MG63 (cell line): ENCODE measurements around the gene AMBN. TPM values are rescaled to one million over a fixed set of nuclear protein-coding genes. Genes with fewer than 3 reads are reported as not detected.

Source experiments
- DNase-seq: peaks from one replicate; pipeline ENCODE4 v3.0.0-alpha.2; 2020
- H3K27me3 ChIP-seq: fragments of 250-450 bp; sonication (Bioruptor Pico); 2 replicates; pipeline ENCODE4 v1.5.1; 2020; ENCODE audit warnings: mild to moderate bottlenecking, moderate library complexity
- H3K36me3 ChIP-seq: fragments of 250-450 bp; sonication (Bioruptor Pico); 2 replicates; pipeline ENCODE4 v1.5.1; 2020; ENCODE audit warnings: mild to moderate bottlenecking, moderate library complexity
- H3K4me3 ChIP-seq: fragments of 250-450 bp; sonication (Bioruptor Pico); 2 replicates; pipeline ENCODE4 v1.5.1; 2020; ENCODE audit warnings: mild to moderate bottlenecking, moderate library complexity
- H3K9me3 ChIP-seq: fragments of 250-450 bp; sonication (Bioruptor Pico); 2 replicates; pipeline ENCODE4 v1.5.1; 2020; ENCODE audit warnings: mild to moderate bottlenecking, moderate library complexity
- total RNA-seq: library from RNA; depleted of rRNA; stranded (reverse); fragments of >200 nt; shearing (Covaris generic); gene quantifications from 2 replicates; pipeline ENCODE4 v1.2.3, GENCODE V29; 2014; ENCODE audit warnings: low replicate concordance; rRNA removed

The AMBN gene, protein sequence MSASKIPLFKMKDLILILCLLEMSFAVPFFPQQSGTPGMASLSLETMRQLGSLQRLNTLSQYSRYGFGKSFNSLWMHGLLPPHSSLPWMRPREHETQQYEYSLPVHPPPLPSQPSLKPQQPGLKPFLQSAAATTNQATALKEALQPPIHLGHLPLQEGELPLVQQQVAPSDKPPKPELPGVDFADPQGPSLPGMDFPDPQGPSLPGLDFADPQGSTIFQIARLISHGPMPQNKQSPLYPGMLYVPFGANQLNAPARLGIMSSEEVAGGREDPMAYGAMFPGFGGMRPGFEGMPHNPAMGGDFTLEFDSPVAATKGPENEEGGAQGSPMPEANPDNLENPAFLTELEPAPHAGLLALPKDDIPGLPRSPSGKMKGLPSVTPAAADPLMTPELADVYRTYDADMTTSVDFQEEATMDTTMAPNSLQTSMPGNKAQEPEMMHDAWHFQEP
- not detected in 2 replicates for total RNA-seq

DNA sequence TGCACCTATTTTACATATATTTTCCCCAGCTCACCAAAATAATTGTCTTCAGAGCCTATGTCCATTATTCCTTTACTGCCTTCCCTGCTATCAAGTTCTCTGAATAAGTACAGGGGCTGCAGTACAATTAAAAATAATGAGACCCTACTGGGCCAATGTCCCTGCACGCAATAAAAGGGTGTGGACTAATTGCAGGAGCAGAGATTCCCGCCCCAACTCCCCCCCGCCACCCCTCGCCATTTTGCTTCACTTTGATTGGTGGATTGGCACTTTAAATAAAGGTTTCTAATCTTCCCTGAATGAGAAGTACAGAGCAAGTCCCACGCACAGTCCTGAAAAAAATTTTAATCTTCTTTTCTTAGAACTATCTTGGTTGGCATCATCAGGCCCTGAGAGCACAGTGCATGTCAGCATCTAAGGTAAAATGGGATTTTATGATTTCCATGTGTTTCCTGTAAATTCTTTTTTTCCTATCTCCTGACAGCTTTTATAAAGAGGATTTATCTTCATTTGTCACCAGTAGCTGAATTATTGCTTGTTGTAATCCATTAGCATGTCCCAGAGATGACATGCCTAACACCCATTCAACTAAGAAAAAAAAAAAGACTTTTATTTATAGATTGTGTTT lies at the start of gene AMBN:
TSS of gene AMBN (plus strand) at position 302 of the 628 bp plus-strand sequence. CDS start at position 405, 103 bp downstream.
- no peak for DNase-seq
- Histone ChIP-seq H3K27me3 (no peaks in the 10 kb centered on the region), H3K9me3 (no peaks in the 10 kb centered on the region), H3K36me3 (no peaks in the 10 kb centered on the region), H3K4me3 (no peak within 1 kb of the TSS)

DNA sequence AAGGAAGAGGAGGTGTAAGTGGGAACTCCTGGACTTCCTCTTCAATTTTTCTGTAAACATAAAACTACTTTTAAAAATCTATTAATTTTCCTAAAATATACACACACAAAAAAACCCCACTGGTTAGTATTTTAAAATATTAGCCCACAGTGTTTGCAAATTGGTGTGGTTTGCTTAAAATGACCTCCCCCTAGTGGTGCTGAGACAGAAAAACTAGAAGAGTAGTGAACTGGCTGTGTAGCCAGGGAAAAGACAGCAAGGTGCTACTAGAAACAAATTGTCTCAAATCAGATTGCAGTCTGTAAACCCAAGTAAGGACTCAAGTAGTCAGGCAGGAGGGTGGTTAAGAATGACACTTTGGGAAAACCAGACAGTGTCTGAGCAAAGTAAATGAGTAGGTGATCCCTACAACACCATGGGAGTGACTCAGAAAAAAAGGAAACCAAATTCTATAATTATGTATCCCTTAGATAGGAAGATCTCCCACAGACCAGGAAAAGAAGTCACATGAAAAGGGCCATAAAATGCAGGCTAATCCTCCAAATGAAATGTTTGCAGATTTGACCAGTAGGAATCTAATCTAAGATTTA lies 47.7 kb upstream of the AMBN start:
- DNase-seq = no peak
- Histone ChIP-seq H3K27me3 (no peaks in the 10 kb centered on the region), H3K36me3 (no peaks in the 10 kb centered on the region), H3K9me3 (no peaks in the 10 kb centered on the region), H3K4me3 (no peak overlapping the region)

DNA sequence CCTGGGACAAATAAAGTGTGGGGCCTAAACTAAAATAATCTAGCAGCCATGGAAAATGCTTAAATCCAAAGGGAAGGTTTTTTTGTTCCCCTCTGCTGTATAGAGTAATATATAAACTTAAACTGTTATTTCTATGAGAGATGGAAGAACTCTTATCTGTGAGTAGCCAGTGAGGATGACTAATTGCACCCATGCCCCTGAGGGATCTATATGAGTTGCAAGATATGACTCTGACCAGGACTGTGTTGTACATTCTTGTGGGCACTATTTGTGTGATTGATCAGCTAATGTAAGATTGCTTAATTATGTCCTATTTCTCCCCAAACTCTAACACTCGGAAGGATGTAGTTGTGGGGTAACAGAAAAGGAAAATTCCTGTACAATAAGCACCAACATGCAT lies 35.2 kb upstream of the AMBN start:
- H3K27me3 ChIP-seq = no peaks in the 10 kb centered on the region
- H3K36me3 ChIP-seq = no peaks in the 10 kb centered on the region
- no peak overlapping the region for H3K4me3 ChIP-seq
- no peak for DNase-seq
- H3K9me3 ChIP-seq = no peaks in the 10 kb centered on the region

DNA sequence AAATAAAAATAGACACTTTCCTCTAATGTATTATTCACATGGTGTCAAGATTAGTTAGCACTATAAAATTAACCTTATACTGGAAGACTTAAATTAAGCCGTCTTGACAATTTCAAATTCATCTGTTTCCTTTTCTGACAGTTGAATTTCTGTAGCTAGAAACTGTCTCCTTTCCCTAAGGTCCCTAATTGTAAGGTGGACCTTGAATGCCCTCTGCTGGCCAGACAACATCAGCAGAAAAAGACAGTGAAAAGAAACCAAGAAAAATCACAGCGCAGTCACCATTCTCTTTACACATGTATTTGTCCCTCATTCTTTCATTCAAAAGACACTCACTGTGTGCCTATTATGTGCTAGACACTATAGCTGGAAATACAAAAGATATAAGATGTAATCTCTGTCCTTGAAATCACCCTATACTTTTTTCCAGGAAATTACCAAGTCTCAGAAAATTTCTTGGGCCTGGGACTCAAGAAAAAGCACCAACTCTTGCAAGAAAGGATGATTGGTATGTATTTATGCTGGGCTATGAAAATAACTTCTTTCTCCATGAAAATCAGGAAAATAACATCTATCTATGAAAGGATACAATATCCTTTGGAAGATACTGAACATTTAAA lies 32.7 kb upstream of the AMBN start:
- peak; percentile 27 for DNase-seq
- Histone ChIP-seq H3K9me3 (no peaks in the 10 kb centered on the region), H3K4me3 (no peak overlapping the region), H3K36me3 (no peaks in the 10 kb centered on the region), H3K27me3 (no peaks in the 10 kb centered on the region)

DNA sequence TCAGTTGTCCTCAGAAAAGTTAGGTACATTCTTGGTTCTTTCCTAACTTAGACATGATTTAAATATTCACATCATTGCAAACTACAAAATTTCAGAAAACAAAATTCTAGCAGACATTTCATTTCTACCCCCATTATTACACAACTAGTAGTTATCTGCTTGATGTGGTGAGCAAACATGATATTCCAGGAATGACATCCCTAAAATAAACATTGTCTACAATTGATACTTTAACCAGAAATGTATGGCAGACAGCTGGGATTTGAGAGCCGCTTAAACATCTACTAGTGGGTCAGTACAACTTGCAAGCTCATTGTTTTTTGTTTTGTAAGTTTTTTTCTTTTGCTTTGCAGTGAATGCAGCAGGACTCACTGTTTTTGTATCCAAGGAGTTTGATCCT lies 32.1 kb upstream of the AMBN start:
- Histone ChIP-seq H3K4me3 (no peak overlapping the region), H3K9me3 (no peaks in the 10 kb centered on the region), H3K36me3 (no peaks in the 10 kb centered on the region), H3K27me3 (no peaks in the 10 kb centered on the region)
- no peak for DNase-seq

DNA sequence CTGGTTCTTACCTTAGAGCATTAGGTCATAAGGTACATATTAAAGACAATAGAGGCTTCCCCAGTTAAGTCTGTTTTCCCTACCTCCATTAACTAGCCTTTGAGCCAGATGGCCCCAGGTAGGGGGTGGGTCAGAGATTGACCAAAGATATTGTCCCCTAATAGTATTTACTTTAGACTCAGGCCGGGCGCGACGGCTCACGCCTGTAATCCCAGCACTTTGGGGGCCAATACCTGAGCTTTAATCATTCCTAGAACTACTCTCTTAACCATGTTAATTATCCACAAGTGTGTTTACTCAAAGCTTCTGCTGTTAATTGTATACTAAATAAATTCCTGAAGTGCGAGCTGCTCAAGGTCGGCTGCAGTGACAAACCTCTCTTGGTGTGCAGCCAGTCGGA lies 28.0 kb upstream of the AMBN start:
- H3K4me3 ChIP-seq = no peak overlapping the region
- no peaks in the 10 kb centered on the region for H3K36me3 ChIP-seq
- H3K9me3 ChIP-seq = no peaks in the 10 kb centered on the region
- H3K27me3 ChIP-seq = no peaks in the 10 kb centered on the region
- DNase-seq = no peak

DNA sequence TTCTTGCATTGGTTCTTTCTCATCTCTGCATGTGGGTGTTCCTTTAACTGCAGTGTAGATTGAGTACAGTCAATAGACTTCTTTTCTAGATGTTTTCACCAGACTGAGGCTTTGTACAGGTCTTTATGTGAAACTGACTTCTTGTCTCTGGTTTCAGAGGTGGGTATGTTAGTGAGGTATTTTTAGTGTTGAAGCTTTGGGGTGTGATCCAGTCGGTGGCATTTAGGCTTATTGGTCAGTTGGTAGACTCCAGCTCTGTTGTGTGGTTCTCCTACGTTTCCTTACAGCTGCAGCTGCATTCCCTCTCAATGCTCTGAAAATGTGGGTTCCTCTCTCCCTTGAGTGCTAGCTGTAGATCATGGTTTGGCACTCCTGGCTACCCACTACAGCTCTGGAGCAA lies 21.3 kb upstream of the AMBN start:
- no peaks in the 10 kb centered on the region for H3K27me3 ChIP-seq
- no peaks in the 10 kb centered on the region for H3K9me3 ChIP-seq
- no peak for DNase-seq
- H3K4me3 ChIP-seq = no peak overlapping the region
- no peaks in the 10 kb centered on the region for H3K36me3 ChIP-seq

DNA sequence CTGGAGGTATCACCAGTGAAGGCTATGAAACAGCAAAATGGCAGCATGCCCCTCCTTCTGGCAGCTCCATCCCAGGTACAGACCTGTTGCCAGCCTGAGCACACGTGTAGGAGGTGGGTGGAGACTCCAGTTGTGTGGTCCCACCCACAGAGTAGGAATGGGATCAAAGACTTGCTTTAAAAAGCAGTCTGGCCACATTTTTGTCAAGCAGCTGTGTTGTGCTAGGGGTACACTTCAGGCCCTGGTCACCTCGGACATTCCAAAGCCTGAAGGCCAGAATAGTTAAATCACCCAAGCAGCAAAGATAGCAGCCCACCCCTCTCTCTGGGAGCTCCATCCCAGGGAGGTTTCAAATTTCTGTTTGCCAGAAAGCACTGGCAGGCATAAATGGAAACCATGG lies 20.3 kb upstream of the AMBN start:
- no peak for DNase-seq
- Histone ChIP-seq H3K27me3 (no peaks in the 10 kb centered on the region), H3K4me3 (no peak overlapping the region), H3K9me3 (no peaks in the 10 kb centered on the region), H3K36me3 (no peaks in the 10 kb centered on the region)

DNA sequence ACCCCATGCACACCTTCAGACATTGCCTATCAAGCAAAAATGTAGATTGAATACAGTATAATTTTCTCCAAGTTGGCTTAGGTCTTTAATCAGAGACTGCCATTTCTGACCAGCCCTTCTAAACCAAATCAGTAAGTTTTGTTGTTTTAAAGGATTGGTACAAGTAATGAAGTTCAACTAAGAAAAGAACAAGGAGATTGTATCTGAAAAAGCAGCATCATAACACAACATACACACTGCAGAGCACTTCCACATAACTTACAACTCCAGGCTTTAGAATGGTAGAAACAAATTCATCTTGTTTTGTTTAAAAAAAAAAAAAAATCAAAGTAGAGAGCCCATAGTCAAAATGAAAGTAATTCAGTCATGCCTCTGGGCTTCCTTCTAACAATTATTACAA lies 16.1 kb upstream of the AMBN start:
- Histone ChIP-seq H3K4me3 (no peak overlapping the region), H3K36me3 (no peaks in the 10 kb centered on the region), H3K27me3 (no peaks in the 10 kb centered on the region), H3K9me3 (no peaks in the 10 kb centered on the region)
- DNase-seq = no peak

DNA sequence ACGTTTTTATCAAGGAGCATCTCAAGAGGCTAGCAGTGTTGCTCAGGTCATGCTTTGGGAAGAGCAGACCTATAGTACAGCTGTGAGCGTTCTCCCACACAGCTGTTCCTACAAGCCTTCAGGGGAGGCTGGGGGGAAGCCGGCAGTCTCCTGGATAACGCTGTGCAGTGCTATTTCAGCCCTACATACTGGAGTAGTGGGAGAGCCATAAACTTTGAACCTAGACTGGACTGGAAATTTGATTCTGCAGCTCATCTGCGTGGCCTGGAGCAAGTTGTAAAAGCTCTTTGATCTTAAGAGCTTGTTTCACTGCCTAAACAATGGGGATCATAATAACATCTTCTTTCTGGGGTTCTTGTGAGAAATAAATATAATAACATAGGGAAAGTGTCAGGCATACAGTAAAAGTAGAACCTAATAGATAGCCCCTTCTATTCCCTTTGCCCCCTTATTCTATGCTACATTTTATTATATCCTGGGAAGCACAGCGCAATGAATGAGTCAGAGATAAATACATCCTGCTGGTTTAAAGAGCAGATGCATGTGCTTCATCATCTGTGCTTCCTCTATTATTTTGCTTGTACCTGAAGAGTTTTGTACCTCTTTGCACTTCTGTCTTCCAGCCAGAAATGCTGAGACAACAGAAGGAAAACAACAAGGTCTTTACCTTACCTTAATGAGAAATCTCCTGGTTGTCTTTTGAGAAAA lies 14.7 kb upstream of the AMBN start:
- Histone ChIP-seq H3K4me3 (no peak overlapping the region), H3K27me3 (no peaks in the 10 kb centered on the region), H3K36me3 (no peaks in the 10 kb centered on the region), H3K9me3 (no peaks in the 10 kb centered on the region)
- DNase-seq = no peak

DNA sequence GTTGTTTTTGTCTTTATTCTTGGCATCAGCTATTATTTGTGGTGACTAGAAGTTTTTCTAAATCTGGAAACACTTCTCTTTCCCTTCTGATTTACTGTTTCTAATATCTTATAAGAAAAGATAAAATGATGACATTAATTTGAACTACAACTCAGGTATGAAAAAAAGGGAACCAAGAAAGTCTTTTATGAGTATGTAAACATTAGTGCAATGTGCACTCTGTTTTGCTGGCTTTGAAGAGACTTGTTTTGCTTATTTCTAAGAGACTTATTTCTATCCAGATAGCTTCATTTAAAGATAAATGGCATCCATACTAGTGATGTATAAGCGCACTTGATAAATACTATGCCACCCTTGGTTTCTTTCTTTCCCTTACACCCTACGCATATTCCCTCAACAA lies 10.1 kb upstream of the AMBN start:
- H3K36me3 ChIP-seq = no peaks in the 10 kb centered on the region
- no peak for DNase-seq
- H3K4me3 ChIP-seq = no peak overlapping the region
- H3K9me3 ChIP-seq = no peaks in the 10 kb centered on the region
- no peaks in the 10 kb centered on the region for H3K27me3 ChIP-seq

DNA sequence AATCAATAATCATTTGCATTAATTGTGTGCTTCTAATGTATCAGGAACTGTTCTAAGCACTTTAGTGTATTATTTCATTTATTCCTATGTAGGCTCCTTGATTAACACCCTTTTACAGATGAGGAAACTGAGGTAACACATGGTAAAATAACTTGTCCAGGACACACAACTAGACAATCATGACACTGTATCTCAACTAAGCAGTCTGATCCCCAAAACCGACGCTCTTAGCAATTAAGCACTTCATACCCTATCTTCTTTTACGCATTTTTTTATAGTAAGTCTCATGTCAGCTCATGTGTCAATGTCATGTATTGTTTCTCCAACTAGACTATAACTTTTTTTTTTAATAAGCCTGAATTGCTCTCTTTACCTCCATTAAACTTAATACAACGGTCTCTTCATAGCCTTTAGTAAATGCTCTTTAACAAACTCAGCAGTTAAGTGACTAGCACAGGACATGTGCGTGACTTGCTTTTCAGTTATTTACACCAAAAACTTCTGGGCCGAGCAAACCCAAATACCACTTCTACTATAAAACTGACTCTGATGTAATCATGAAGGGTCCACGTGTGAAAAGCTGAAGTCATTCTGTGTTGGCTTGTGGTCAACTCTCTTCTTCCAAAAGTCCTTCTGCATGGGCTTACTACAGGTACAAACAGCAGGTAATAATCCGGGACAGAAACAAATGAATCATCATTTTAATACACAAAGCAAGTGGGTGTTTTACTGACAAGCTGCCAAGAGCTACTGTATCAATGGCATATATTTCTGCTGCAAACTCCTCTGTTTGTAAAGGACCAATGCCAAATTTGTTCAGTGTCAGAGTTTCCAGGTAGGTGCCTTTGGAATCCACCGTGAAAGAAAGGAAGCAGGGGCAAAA lies 7.9 kb upstream of the AMBN start:
- no peaks in the 10 kb centered on the region for H3K36me3 ChIP-seq
- H3K9me3 ChIP-seq = no peaks in the 10 kb centered on the region
- no peak for DNase-seq
- H3K27me3 ChIP-seq = no peaks in the 10 kb centered on the region
- H3K4me3 ChIP-seq = no peak overlapping the region

DNA sequence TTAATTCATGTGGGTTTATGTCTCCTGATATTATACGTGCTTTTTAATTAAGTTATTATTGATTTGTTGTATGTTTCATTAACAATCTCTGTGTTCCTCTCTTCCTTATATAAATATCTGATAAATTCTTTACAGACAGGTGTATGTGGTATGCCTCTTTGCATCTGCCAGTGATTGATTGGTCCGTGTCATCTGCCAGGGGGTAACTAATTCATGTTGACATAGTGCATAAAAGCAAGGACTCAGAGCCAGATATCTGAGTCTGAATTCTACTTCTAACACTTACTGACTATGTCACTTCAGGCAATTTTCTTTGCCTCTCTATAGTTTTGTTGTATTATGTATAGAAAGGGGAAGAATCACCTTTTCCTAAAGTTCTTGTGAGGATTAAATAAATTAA lies 5.2 kb upstream of the AMBN start:
- Histone ChIP-seq H3K36me3 (no peaks in the 10 kb centered on the region), H3K9me3 (no peaks in the 10 kb centered on the region)
- DNase-seq = no peak

DNA sequence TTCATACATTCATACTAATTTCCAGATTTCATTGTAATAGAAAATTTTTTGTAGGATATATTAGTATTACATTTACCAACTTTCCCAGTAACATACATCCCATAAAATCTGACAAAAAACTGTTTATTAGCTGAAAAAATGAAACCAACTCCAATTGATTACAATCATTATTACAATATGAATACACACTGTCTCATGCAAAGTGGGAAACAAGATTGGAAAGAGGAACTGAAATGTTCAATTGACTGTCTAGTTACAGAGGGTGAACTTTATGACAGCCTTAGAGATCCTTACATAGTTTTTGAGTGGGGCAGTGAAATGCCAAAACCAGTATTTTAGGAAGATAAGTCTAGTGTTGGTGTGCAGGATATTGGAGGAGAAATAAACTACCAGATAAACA lies 2.3 kb upstream of the AMBN start:
- no peaks in the 10 kb centered on the region for H3K27me3 ChIP-seq
- no peaks in the 10 kb centered on the region for H3K36me3 ChIP-seq
- H3K9me3 ChIP-seq = no peaks in the 10 kb centered on the region
- H3K4me3 ChIP-seq = no peak overlapping the region
- DNase-seq = no peak

More for the DNA sequence above, 5.2 kb upstream of the AMBN start:
- H3K4me3 ChIP-seq = no peak overlapping the region
- H3K27me3 ChIP-seq = no peaks in the 10 kb centered on the region

DNA sequence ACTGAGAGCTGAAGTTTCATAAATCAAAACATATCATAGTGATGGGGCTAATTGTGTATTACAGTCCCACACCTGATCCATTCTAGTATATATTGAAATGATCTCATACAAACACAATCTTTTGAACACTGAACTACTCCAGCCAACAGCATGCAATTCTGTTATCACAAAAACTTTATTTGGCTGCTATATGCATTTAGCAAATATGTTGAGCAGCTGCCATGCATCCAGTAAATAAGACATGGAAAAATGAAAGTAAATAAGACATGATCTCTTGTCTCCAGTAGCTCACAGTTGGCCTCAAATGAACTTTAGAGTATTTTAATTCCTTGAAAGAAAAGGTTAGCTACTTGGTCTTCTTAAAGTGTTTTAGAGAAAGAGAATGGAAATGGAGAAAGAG lies 2.1 kb downstream of the AMBN start:
- no peak for DNase-seq

DNA sequence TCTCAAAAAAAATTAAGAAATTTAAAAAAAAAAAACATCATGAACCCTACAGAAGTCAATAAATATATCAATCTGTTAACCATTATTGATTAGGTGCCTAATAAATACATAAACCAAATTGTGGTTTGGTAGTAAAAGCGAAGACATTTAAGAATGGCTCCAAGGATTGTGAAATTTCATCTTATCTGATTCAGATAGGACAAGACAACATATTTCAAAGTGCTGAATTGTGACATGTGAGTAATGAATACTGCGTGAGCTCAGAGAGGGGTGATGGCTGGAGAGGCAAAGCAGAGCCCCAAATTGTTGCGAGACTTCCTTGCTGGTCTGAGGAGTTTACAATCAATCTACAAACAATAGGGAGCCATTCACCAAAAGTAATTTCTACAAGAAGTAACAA lies 8.2 kb downstream of the AMBN start:
- H3K9me3 ChIP-seq = no peaks in the 10 kb centered on the region
- H3K36me3 ChIP-seq = no peaks in the 10 kb centered on the region
- H3K27me3 ChIP-seq = no peaks in the 10 kb centered on the region
- DNase-seq = no peak
- H3K4me3 ChIP-seq = no peak overlapping the region

More for the DNA sequence above, 2.1 kb downstream of the AMBN start:
- H3K36me3 ChIP-seq = no peaks in the 10 kb centered on the region
- no peak overlapping the region for H3K4me3 ChIP-seq
- no peaks in the 10 kb centered on the region for H3K27me3 ChIP-seq
- no peaks in the 10 kb centered on the region for H3K9me3 ChIP-seq
